B cell (primary cell): ENCODE data around the gene WFDC9.

ENCODE experiments used
- EZH2 ChIP-seq: IDR thresholded peaks from 2 replicates; pipeline ENCODE4 v1.6.1; 2012; ENCODE audit warnings: borderline replicate concordance, low read depth, mild to moderate bottlenecking, moderate library complexity, low read length; ENCODE audit not compliant: insufficient read depth, poor library complexity, severe bottlenecking
- TF ChIP-seq, protein P1 (sequence below): fragments of 200-600 bp; IDR thresholded peaks from one replicate; pipeline ENCODE4 v1.8.0; 2022; ENCODE audit warnings: antibody characterized with exemption, mild to moderate bottlenecking

- TF ChIP-seq, protein P1, sequence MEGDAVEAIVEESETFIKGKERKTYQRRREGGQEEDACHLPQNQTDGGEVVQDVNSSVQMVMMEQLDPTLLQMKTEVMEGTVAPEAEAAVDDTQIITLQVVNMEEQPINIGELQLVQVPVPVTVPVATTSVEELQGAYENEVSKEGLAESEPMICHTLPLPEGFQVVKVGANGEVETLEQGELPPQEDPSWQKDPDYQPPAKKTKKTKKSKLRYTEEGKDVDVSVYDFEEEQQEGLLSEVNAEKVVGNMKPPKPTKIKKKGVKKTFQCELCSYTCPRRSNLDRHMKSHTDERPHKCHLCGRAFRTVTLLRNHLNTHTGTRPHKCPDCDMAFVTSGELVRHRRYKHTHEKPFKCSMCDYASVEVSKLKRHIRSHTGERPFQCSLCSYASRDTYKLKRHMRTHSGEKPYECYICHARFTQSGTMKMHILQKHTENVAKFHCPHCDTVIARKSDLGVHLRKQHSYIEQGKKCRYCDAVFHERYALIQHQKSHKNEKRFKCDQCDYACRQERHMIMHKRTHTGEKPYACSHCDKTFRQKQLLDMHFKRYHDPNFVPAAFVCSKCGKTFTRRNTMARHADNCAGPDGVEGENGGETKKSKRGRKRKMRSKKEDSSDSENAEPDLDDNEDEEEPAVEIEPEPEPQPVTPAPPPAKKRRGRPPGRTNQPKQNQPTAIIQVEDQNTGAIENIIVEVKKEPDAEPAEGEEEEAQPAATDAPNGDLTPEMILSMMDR, result no peak
- TF ChIP-seq EZH2, result no peak
Measured at GRCh38 chr20:45617591-45617990, 13.5 kb downstream of the WFDC9 start.
